NCI-H1417 treated with DMSO at 0.1 percent for 48 hours (cell line): ENCODE data around the gene DNAH7.

Source experiments
- DNase-seq: peaks from one replicate; lab custom pipeline; 2025; lab: John Stamatoyannopoulos, UW

Gene DNAH7

GRCh38 chr2:196077821-196078220 lies 9.2 kb upstream of the DNAH7 start:
- no peak for DNase-seq

- no peak for DNase-seq
These were observed 8.3 kb upstream of the DNAH7 start for GRCh38 chr2:196076778-196077568.

GRCh38 chr2:196075196-196075595 lies 6.6 kb upstream of the DNAH7 start:
- DNase-seq = no peak

- no peak for DNase-seq
These were observed 6.0 kb upstream of the DNAH7 start for GRCh38 chr2:196074631-196075030.

- DNase-seq = no peak
These were observed 4.9 kb upstream of the DNAH7 start for GRCh38 chr2:196073521-196073920.

GRCh38 chr2:196067088-196067382 lies 1.6 kb downstream of the DNAH7 start:
- no peak for DNase-seq

GRCh38 chr2:196066291-196067087 lies 2.1 kb downstream of the DNAH7 start:
- DNase-seq = no peak

- no peak for DNase-seq
These were observed 4.9 kb downstream of the DNAH7 start for GRCh38 chr2:196063773-196064172.

- DNase-seq = no peak
These were observed 9.1 kb downstream of the DNAH7 start for GRCh38 chr2:196059491-196059960.

GRCh38 chr2:196054631-196055030 lies 14.0 kb downstream of the DNAH7 start:
- DNase-seq = no peak

GRCh38 chr2:196046123-196046917 lies 22.3 kb downstream of the DNAH7 start:
- no peak for DNase-seq

- DNase-seq = no peak
These were observed 26.9 kb downstream of the DNAH7 start for GRCh38 chr2:196041786-196042185.

- no peak for DNase-seq
These were observed 28.4 kb downstream of the DNAH7 start for GRCh38 chr2:196040218-196040617.

GRCh38 chr2:196036442-196036841 lies 32.2 kb downstream of the DNAH7 start:
- DNase-seq = no peak

- no peak for DNase-seq
These were observed 50.6 kb downstream of the DNAH7 start for GRCh38 chr2:196018037-196018436.

GRCh38 chr2:196012314-196012713 lies 56.3 kb downstream of the DNAH7 start:
- no peak for DNase-seq

- DNase-seq = no peak
These were observed 68.1 kb downstream of the DNAH7 start for GRCh38 chr2:196000551-196000950.

GRCh38 chr2:195998070-195998469 lies 70.6 kb downstream of the DNAH7 start:
- DNase-seq = no peak

- DNase-seq = no peak
These were observed 73.1 kb downstream of the DNAH7 start for GRCh38 chr2:195995499-195995898.

GRCh38 chr2:195993623-195994022 lies 75.0 kb downstream of the DNAH7 start:
- DNase-seq = no peak

- no peak for DNase-seq
These were observed 82.9 kb downstream of the DNAH7 start for GRCh38 chr2:195985741-195986140.

GRCh38 chr2:195984923-195985726 lies 83.5 kb downstream of the DNAH7 start:
- no peak for DNase-seq
